ENCODE data around the gene HIVEP3.

DNA sequence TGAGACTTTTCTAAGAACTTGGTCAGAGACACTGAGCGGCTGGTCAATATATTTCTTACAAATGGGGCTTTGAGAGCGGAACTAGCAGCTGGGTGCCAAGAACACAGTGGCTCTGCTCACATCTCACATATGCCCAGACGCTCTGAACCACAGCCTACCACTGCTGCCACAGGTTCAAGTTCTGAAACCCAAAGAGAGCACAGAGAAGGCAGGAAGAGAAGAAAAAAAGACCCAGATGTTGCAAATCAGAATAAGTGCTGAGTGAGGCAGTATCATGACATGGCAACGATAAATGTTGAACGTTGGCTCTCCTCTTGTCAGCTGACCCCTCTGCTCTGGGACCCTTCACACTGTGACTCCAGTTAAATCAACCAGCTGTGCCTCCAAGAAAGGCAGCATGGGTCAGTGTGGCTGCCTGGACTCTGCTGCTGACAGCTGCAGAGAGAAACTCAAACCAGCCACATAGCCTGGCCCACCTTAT is 26.4 kb downstream of the HIVEP3 start:
- TF ChIP-seq, protein P1, sequence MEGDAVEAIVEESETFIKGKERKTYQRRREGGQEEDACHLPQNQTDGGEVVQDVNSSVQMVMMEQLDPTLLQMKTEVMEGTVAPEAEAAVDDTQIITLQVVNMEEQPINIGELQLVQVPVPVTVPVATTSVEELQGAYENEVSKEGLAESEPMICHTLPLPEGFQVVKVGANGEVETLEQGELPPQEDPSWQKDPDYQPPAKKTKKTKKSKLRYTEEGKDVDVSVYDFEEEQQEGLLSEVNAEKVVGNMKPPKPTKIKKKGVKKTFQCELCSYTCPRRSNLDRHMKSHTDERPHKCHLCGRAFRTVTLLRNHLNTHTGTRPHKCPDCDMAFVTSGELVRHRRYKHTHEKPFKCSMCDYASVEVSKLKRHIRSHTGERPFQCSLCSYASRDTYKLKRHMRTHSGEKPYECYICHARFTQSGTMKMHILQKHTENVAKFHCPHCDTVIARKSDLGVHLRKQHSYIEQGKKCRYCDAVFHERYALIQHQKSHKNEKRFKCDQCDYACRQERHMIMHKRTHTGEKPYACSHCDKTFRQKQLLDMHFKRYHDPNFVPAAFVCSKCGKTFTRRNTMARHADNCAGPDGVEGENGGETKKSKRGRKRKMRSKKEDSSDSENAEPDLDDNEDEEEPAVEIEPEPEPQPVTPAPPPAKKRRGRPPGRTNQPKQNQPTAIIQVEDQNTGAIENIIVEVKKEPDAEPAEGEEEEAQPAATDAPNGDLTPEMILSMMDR (IDR thresholded peaks at IDR 0.05; ENCODE audit: low read length): no peak
- TF ChIP-seq EZH2 (IDR thresholded peaks at IDR 0.05; ENCODE audit: borderline replicate concordance, low read length): no peak

Measured in OCI-LY1 (cell line).